ENCODE results near the gene KCNE4.

Gene KCNE4

DNA sequence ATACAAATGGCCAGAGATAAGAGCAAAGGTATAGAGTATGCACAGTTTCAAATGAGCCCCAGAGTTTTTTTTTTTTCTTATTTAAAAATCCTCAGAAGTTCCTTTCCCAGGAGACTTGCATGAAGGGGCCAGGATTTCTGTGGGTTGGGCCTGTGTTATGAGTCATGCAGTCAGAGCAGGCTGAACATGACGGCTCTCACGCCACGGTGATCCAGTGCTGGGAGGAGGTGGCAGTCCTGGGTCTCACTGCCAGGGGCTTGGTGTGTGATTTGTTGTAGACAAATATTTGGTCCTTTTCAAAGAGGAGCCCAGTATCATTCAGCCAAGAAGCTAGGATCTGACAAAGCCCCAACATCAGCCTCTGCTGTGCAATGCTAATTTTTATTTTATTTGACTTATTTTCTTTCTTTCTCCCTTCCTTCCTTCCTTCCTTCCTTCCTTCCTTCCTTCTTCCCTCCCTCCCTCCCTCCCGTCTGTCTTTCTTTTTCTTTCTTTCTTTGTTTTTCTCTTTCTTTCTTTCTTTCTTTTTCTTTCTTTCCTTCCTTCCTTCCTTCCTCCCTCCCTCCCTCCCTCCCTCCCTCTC lies 10.4 kb upstream of the KCNE4 start:
- DNase-seq (ENCODE audit: low read depth in 2 of 2) = no peak

DNA sequence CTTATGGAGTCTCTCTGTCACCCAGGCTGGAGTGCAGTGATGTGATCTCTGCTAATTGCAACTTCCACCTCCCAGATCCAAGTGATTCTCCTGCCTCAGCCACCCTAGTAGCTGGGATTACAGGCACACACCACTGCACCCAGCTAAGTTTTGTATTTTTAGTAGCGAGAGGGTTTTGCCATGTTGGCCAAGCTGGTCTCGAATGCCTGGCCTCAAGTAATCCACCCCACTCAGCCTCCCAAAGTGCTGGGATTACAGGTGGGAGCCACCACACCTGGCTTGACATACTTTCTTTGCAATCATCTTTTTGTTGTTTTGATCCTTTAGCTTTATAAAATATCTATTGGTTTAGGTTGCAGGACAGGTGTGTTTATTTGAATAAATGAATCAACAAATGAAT lies 9.7 kb upstream of the KCNE4 start:
- no peak for DNase-seq (ENCODE audit: low read depth in 2 of 2)

DNA sequence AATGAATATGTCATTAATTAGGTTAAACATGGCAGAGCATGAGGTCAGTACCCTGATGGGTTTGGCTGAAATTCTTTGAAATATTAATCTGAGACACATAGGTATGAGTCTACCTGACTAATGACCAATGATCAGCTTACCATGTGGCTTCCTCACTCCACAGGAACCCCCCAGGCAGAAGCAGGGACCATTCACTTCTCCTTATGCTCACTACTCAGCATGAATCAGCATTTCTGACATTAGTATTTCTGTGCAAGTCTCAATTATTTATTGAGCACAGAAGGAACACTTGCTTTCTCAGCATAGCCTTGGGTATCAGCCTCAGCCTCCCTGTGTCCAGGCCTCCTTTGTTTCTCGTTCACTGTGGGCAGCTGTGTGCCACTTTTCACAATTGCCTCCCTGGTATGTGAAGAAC lies 9.3 kb upstream of the KCNE4 start:
- no peak for DNase-seq (ENCODE audit: low read depth in 2 of 2)

DNA sequence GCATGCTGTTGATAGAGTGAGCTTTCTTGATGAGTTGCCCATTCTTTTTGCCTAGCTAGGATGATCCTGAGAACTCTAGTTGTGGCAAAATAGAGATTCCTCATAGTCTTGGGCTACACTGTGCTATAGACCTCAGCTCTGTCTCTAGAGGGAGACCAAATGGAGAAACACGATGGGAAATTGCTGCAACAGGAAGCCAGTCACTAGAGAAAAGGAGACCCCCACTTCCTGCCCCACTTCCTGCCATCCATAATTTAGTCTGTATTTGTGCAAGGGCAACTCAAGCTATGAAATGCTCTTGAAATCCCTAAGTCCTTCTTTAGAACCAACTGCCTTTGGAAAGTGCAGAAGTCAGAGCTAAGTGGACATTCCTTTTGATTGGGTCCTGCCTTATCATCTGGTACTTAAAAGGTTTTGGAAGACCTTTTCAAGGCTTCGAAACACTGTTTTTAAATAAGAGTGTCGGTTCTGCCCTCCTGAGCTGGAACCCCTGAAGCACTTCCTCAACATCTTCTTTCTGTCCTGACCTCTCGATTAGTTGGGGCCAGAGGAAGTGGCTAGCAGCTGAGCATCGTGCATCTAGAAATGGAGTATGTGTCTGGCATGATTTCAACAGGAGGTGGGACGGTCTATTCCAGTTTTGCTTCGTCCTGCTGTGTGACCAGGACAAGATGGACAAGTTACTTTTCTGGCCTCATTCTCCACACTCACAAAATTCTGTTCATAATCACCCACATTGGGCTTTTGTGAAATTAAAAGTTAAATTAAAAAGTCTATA lies 8.6 kb upstream of the KCNE4 start:
- DNase-seq (ENCODE audit: low read depth in 2 of 2) = no peak

DNA sequence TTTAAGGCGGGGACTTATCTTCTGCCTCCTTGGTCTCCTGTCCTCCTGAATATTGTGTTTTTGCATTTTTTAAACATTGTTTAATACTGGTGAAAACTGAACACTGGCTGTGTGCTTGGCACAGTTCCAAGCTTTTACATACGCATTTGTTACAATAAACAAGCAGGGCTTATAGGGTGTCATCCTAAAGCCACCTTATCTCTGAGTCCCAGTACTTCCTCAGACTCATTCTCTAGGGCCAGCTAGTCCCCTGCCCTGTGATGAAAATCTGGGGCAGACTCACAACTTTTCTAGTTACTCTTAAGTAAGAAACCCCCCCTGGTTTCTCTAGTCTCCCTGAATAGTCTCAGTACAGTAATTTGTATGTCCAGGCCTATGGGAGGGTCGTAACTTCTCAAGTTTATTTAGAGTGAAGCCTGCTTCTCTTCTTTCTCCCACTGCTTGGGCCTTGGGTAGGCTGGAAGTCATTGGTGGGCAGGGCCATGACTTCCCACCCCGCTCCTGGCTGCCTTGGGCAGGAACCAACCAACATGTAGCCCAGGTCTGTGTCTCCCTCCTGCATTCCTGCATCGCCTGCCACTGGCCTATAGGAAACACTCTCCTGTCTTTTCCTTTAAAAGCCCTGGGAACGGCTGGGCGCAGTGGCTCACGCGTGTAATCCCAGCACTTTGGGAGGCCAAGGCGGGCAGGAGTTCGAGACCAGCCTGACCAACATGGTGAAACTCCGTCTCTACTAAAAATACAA lies 7.7 kb upstream of the KCNE4 start:
- DNase-seq (ENCODE audit: low read depth in 2 of 2) = no peak

DNA sequence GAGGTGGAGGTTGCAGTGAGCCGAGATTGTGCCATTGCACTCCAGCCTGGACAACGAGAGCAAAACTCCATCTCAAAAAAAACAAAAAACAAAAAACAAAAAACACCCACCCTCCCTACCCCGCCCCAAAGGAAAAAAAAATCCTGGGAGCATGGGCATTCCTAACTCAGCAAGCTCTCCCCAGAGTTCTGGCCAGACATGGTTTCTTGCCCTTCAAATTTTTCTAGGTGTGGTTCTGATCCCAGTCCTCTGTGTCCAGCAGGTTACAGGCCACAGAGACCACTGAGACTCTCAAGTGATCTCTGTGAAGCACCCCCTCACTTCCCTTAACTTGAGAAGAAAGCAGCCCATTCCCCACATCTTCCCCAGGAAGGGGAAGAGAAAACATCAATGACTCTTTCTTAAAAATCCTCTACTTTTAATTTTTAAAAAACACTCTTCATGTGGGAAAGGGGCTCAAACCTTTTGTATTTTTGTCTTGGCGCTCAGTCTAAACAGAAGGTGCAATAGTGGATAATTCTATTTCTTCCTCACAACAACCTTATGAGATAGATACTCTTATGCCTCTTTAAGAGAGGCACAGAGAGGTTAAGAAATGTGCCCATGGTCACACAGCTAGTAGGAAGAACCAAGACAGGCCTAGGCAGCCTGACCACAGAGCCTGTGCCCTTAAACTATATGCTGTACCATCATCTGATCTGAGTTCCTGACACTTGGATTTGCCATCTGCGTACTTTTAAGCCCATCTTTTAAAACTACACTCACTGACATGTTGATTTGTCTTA lies 6.9 kb upstream of the KCNE4 start:
- DNase-seq (ENCODE audit: low read depth in 2 of 2) = no peak

DNA sequence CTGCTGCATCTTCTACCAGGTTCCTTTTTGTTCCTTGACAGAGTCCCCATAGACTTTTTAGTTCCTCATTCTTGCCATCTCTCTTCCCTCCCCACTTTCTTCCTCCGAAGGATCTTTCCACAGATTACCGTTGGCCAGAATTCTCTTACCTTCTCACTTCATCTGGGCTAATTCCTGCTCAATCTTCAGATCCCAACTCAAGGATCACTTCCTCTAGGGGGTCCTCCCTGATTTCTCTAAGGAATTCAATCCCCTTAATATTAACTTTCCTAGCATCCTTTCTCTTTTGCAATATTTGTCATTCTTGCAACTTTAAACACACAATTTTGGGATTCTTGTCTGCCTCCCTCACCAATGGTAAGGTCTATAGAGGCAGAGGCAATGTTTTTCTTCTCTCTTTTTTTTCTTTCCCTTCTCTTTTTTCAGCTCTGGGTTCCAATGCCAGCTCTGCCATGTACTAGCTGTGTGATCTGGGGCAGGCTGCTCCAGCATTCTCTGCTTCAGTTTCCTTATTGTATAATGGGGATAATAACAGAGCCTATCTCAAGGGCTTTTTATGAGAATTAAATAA lies 5.4 kb upstream of the KCNE4 start:
- DNase-seq (ENCODE audit: low read depth in 2 of 2) = no peak

DNA sequence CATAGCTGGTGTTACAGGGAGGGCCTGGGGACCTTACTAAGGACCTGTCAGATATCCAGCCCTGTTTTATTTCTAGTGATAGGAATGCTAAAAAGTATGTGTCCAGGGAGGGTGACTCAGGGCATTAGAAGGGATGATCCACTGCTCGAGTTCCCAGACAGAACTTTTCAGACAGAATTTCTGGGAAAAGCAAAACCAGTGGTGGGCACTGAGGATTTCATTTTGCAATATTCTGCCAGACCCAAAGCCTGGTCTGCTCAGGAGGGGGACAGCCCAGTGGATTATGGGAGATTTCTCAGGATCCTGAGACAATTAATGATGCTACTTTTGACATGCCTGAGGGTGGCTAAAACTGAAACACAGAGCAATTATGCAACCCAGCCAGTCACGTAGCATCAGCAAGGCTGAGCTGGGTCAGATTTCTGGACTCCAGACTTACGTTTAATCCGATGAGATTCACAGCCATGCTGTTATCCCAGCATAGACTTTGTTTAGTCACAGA lies 4.7 kb upstream of the KCNE4 start:
- DNase-seq (ENCODE audit: low read depth in 2 of 2) = no peak

DNA sequence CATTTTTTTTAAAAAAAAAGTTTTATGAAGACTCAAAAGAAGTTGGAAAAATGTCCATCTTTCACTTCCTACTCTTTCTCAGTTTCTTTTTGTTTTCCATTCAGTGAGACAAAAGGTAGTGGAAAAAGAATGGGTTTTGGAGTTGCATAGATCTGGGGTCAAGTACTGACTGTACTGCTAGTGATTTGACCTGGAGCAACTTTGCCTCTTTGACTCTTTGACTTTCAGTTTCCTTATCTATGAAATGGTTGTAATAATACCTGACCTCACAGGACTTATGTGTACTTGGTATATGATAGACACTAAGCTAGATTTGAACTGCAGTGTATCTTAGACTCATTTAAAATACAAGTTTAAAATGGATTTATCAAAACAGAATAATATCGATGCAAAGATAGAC lies 3.5 kb upstream of the KCNE4 start:
- DNase-seq (ENCODE audit: low read depth in 2 of 2) = no peak

DNA sequence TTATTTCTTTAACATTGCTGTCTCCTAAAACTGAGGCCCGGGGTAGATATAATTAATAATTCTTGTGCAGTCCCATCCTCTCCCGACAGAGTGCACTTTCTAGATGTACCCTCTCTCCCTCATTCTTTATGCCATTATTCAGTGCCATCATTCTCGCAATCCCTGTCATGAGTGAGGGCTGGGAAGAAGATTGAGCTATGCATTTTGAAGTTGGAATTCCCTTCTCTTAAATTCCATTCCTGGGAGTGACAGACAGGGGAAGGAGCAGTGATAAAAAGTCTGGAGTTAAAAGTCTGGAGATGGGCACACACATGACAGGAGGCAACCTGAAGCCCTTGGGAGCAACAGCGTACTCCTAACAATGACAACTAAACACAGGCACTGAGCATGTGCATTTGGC lies 2.6 kb upstream of the KCNE4 start:
- no peak for DNase-seq (ENCODE audit: low read depth in 2 of 2)

DNA sequence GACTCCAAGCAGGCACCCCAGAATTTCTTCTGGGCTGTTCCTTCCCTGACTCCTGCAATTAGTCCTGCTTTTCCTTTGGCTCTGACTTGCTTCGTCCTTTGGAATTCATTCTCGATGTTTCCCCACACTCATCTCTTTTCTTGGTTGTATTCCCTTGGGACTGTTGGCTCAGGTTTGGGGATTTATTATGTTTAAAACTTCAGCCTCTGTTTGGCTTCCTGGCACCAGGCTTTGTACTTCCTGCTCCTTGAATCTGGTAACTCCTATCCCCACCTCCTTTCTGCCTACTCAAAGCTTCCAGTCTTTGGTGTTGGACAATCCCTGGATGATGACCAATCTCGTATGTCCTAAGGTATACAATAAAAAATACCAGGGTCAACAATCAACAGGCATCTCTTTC lies 1.8 kb upstream of the KCNE4 start:
- no peak for DNase-seq (ENCODE audit: low read depth in 2 of 2)

DNA sequence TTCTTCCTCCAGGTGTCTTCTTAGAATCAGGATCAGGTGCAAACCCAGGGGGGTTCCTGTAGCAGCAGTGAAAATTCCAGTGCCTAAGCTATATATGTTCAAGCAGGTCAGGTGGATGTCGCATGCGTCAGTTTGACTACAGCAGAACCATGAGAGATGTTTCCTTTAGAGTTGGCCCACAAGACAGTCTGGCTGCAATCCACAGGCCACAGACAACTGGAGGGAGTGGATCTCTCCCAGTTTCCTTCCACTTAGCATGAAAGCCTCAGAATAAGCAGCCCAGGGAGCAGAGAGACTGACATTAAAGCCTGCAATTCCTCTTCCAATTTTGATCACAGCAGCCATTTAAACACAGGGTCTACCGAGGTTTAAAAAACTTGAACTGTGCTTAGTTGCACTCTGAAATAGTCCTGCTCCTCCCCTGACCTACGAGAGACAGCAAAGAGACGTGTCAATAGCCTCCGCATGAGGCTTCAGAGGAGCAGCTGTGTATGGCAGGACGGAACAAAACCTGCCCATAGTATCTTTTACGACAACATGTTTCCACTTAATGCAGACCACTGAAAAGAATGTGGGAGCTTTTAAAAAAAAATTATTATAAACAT lies 988 bp upstream of the KCNE4 start:
- no peak for DNase-seq (ENCODE audit: low read depth in 2 of 2)

DNA sequence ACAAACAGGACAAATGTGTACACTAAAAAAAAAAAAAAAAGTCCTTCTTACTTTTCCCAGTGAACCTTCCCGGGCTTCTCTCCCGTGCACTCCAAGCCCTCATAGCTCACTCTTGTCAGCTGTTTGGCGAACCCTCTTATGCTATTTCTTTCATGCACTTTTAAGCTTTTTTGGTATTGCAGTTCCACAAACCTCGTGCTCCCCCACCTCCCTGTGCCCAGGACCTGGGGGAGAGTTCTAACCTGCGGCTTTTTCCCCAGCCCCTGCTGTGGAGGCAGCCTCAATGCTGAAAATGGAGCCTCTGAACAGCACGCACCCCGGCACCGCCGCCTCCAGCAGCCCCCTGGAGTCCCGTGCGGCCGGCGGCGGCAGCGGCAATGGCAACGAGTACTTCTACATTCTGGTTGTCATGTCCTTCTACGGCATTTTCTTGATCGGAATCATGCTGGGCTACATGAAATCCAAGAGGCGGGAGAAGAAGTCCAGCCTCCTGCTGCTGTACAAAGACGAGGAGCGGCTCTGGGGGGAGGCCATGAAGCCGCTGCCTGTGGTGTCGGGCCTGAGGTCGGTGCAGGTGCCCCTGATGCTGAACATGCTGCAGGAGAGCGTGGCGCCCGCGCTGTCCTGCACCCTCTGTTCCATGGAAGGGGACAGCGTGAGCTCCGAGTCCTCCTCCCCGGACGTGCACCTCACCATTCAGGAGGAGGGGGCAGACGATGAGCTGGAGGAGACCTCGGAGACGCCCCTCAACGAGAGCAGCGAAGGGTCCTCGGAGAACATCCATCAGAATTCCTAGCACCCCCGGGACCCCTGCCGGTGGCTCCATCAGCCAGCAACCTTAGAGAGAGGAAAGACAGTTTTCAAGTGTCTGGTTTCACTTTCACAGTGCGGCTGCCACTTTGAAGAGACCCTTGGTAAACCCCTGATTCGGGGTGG lies 826 bp downstream of the KCNE4 start:
- DNase-seq (ENCODE audit: low read depth in 2 of 2) = no peak

DNA sequence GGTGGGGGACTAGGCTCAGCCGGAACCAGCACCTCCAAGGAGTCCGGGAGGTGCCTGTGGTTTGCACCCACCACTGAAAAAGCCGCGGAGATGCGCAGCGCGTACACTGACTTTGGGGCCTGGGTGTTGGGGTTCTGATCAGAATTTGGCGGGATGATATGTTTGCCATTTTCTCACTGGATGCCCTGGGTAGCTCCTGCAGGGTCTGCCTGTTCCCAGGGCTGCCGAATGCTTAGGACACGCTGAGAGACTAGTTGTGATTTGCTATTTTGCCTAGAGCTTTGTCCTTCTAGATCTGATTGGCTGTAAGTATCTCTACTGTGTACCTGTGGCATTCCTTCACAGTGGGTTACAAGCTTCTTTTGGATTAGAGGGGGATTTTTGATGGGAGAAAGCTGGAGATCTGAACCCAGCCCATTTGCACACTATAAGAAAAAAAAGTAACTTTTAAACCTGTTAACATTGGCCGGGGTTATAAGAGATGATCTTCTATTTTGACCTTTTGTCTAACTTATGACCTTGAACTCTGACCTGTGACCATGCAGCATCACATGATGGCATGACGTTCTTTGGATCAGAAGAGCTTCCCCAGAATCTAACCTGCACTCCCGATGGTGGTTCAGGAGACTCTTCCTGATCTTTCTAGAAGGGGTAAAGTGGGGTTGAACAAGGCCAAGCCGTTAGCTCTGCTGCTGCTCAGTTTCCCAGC lies 1.6 kb downstream of the KCNE4 start:
- DNase-seq (ENCODE audit: low read depth in 2 of 2) = no peak

DNA sequence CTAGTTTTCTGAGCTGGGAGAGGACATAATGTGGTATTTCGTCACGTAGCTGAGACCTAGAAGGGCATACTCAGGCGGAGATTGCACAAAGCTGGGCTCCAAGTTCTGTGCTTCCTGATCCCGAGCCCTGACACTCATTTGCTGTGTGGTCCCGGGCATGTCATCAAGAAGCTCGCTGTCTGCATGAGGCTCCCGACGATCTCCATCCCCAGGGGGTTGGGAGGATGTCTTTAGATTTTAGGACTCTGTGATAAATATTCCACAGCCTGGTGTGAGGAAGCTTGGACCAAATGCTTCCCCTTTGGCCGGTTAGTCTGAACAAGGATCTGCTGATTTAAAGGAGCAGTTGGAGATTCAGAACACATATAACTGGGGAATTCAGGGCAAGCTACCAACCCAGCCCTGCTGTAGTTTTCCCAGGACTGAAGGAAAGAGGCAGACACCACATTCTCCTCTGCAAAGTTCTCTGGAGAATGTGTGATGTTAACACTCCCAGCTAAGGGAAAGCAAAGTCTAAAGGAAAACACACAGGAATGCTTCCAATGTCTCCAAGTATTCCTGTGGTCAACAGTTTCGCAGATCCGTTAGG lies 2.3 kb downstream of the KCNE4 start:
- DNase-seq (ENCODE audit: low read depth in 2 of 2) = no peak

DNA sequence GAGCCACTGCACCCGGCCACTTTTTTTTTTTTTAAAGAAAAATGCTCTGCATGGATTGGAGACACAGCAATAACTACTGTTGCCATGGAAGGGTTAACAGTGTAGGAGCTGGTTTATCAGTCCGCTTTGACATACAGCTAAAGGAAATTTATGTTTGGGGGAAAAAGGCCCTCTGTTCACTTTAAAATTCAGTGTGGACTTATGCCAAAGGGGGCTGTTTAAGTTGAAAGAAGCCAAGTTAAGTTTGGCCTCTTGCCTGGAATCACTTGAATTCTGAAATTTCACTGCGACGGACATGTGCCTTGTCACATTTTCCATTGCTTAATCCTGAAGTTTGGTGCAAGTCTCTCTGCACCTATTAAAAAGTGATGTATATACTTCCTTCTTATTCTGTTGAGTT lies 3.1 kb downstream of the KCNE4 start:
- DNase-seq (ENCODE audit: low read depth in 2 of 2) = no peak

DNA sequence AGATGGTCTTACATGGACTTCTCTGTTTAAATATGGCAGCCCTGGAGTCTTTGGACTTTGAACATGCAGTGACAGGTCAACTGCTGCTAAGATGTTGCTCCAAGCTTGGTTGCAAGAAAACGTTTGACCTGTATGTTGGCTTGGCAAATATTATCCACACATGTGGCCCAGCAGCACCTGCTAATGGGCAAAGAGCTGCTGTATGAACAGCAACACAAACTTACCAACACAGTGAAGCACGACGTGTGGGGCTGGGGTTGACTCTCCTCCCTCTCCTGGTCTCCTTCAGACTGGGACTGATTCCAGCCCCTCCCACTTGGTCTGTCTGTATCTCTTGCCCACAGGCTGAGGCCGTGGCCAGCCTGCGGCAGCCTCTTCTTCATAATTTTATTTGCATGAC lies 3.8 kb downstream of the KCNE4 start:
- no peak for DNase-seq (ENCODE audit: low read depth in 2 of 2)

DNA sequence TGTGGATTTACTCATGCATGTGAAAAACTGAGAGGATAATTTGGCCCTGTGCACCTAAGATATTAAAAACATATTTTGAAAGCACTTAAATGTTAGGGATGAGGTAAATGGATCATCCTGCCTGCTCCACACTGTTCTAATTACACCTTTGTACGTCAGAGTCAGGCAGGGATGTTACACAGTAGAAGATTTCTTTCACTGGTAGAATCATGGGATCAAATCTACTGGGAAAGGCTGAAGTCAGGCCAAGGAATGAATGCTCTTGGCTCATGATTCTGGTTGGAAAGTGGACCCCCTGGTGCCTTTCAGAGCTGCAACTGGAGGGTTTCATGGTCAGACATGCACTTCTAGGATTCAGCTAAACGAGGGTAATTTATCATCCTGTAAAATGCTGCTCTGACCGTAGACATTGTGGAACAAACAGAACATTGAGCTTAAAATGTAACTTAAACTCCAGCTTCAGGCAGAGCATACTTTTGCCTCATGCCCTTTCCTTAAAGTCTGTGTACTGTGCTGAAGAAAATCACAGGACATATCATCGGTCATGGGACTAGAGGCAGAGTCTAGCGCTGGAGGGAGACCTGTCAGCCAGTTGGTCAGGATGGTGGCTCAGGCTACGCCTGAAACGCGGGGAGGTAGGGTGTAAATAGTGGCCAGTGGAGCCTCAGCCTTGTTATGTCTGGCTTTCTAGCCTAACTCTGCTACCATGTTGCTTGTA lies 4.9 kb downstream of the KCNE4 start:
- no peak for DNase-seq (ENCODE audit: low read depth in 2 of 2)

DNA sequence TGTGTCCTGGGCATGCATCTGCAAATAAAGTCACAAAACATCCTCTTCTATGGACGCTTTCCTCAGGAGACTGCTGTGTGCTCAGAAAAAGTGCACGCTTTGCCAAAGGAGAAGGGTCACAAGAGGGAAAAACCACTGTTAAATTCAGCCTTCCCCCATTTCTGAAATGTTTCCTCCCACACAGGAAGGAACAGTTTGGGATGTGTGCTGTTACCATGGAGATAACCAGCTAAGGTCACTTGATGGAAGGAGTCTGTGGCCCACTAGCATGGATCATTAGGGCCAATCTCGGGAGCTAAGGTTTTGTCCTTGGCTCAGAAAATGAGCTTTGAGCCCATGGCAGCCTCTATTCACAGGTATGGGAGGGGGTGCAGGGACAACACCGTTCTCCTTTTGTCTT lies 5.6 kb downstream of the KCNE4 start:
- no peak for DNase-seq (ENCODE audit: low read depth in 2 of 2)
